IMR-90 (cell line): ENCODE measurements around the gene MTRFR. TPM values are rescaled to one million over a fixed set of nuclear protein-coding genes. Genes with fewer than 3 reads are reported as not detected.
A peak's percentile ranks its signal among the peaks of the same experiment; 100 is the strongest.

ENCODE experiments used
- ATAC-seq: fragments of 200-7000 bp; cut with Tn5 transposase; 2 replicates; pipeline ENCODE4 v1.9.1; 2020; ENCODE audit warnings: low read depth, mild to moderate bottlenecking, moderate library complexity
- BruUV-seq: library from RNA; stranded (reverse); fragments of 400-500 nt; replicated peaks from 2 replicates; lab custom pipeline; 2021; lab: Mats Ljungman, UMichigan
- CTCF ChIA-PET: fragments of 300-600 bp; formaldehyde crosslinking; extraction: SDS; loops from one replicate; lab custom pipeline; 2021; ENCODE audit warnings: antibody characterized with exemption; lab: Yijun Ruan, JAX
- POLR2A ChIA-PET: fragments of 300-600 bp; sonication (Branson Sonifier 250); formaldehyde crosslinking; loops from one replicate; lab custom pipeline; 2022; ENCODE audit warnings: antibody characterized with exemption; ENCODE audit not compliant: unreplicated experiment; lab: Charles Lee
- DNase-seq: peaks from one replicate; pipeline ENCODE4 v3.0.0; 2013
- H2AFZ ChIP-seq: replicated peaks from 2 replicates; pipeline ENCODE3; 2013; ENCODE audit warnings: low read length, mild to moderate bottlenecking; ENCODE audit not compliant: poor library complexity
- H2AK5ac ChIP-seq: 2 replicates; pipeline ENCODE4 v1.6.1; 2013; ENCODE audit warnings: low read depth, low read length, inconsistent platforms
- H2AK9ac ChIP-seq: replicated peaks from 2 replicates; pipeline ENCODE3; 2013; ENCODE audit warnings: mild to moderate bottlenecking, low read depth, low read length, moderate library complexity; ENCODE audit not compliant: poor library complexity
- H2BK120ac ChIP-seq: 2 replicates; pipeline ENCODE4 v1.6.1; 2013; ENCODE audit warnings: low read depth, low read length, inconsistent platforms
- H2BK15ac ChIP-seq: 3 replicates; pipeline ENCODE4 v1.6.1; 2013; ENCODE audit warnings: low read depth, low read length, inconsistent platforms
- H2BK20ac ChIP-seq: 2 replicates; pipeline ENCODE4 v1.6.1; 2013; ENCODE audit warnings: low read depth, mild to moderate bottlenecking, inconsistent platforms, low read length, moderate library complexity
- H2BK5ac ChIP-seq: 2 replicates; pipeline ENCODE4 v1.6.1; 2013; ENCODE audit warnings: mild to moderate bottlenecking, low read depth, low read length, inconsistent platforms; ENCODE audit not compliant: poor library complexity, severe bottlenecking
- H3K14ac ChIP-seq: replicated peaks from 2 replicates; pipeline ENCODE4 v1.6.1; 2013; ENCODE audit warnings: low read depth, low read length, inconsistent platforms
- H3K18ac ChIP-seq: 2 replicates; pipeline ENCODE4 v1.6.1; 2013; ENCODE audit warnings: low read depth, low read length, control low read depth
- H3K23ac ChIP-seq: 2 replicates; pipeline ENCODE4 v1.6.1; 2013; ENCODE audit warnings: low read depth, low read length, inconsistent platforms
- H3K27ac ChIP-seq: 2 replicates; pipeline ENCODE4 v1.5.1; 2013; ENCODE audit warnings: mild to moderate bottlenecking, control low read depth, low read length; ENCODE audit not compliant: insufficient read depth
- H3K27me3 ChIP-seq: 2 replicates; pipeline ENCODE4 v1.6.1; 2013; ENCODE audit warnings: low read length; ENCODE audit not compliant: control insufficient read depth, insufficient read depth
- H3K36me3 ChIP-seq: 2 replicates; pipeline ENCODE4 v1.6.1; 2013; ENCODE audit warnings: low read length, mixed read lengths; ENCODE audit not compliant: control insufficient read depth, insufficient read depth
- H3K4ac ChIP-seq: 2 replicates; pipeline ENCODE4 v1.6.1; 2013; ENCODE audit warnings: low read depth, low read length, inconsistent platforms
- H3K4me1 ChIP-seq: 2 replicates; pipeline ENCODE4 v1.6.1; 2013; ENCODE audit warnings: low read length, mixed read lengths; ENCODE audit not compliant: control insufficient read depth, insufficient read depth
- H3K4me2 ChIP-seq: 2 replicates; pipeline ENCODE4 v1.6.1; 2013; ENCODE audit warnings: low read depth, mild to moderate bottlenecking, control low read depth, low read length, moderate library complexity
- H3K4me3 ChIP-seq: 2 replicates; pipeline ENCODE4 v1.5.1; 2013; ENCODE audit warnings: low read depth, mild to moderate bottlenecking, control low read depth, low read length, moderate library complexity; ENCODE audit not compliant: insufficient read depth
- H3K56ac ChIP-seq: 2 replicates; pipeline ENCODE4 v1.6.1; 2013; ENCODE audit warnings: low read length, inconsistent platforms; ENCODE audit not compliant: insufficient read depth; ENCODE audit errors: extremely low read depth
- H3K79me1 ChIP-seq, 2 experiments: 2 replicates each; pipeline ENCODE4 v1.6.1; 2013; ENCODE audit warnings: low read length in 2 of 2, inconsistent platforms in 1 of 2, low read depth in 1 of 2
- H3K9ac ChIP-seq: 2 replicates; pipeline ENCODE4 v1.6.1; 2013; ENCODE audit warnings: low read depth, low read length, control low read depth
- H3K9me1 ChIP-seq: 2 replicates; pipeline ENCODE4 v1.6.1; 2013; ENCODE audit warnings: low read length, inconsistent platforms; ENCODE audit not compliant: insufficient read depth
- H3K9me3 ChIP-seq: 2 replicates; pipeline ENCODE4 v1.6.1; 2013; ENCODE audit warnings: low read length; ENCODE audit not compliant: control insufficient read depth, insufficient read depth
- H4K20me1 ChIP-seq: 2 replicates; pipeline ENCODE4 v1.6.1; 2013; ENCODE audit warnings: low read length, inconsistent platforms; ENCODE audit not compliant: insufficient read depth
- H4K5ac ChIP-seq: 2 replicates; pipeline ENCODE4 v1.6.1; 2013; ENCODE audit warnings: mild to moderate bottlenecking, low read depth, low read length, control low read depth
- H4K8ac ChIP-seq, 2 experiments: 2 replicates each; pipeline ENCODE4 v1.6.1; 2013; ENCODE audit warnings: low read depth in 2 of 2, low read length in 2 of 2, control low read depth in 1 of 2, inconsistent platforms in 1 of 2
- H4K91ac ChIP-seq: 2 replicates; pipeline ENCODE4 v1.6.1; 2013; ENCODE audit warnings: low read depth, low read length, inconsistent platforms; ENCODE audit not compliant: insufficient read depth
- BHLHE40 ChIP-seq: fragments of 150-350 bp; IDR thresholded peaks from 2 replicates; pipeline ENCODE4 v1.6.1; 2016; ENCODE audit warnings: mild to moderate bottlenecking, low read depth, low read length
- CEBPB ChIP-seq: IDR thresholded peaks from 2 replicates; pipeline ENCODE4 v1.6.1; 2012; ENCODE audit warnings: low read depth, low read length, improper control_type of control experiment
- CHD1 ChIP-seq: IDR thresholded peaks from 2 replicates; pipeline ENCODE4 v1.6.1; 2012; ENCODE audit warnings: low read depth, low read length, improper control_type of control experiment
- ELK1 ChIP-seq: fragments of 150-350 bp; IDR thresholded peaks from 2 replicates; pipeline ENCODE4 v1.6.1; 2016; ENCODE audit warnings: low read depth, mild to moderate bottlenecking, low read length, moderate library complexity, borderline replicate concordance
- MAFK ChIP-seq: IDR thresholded peaks from 2 replicates; pipeline ENCODE4 v1.6.1; 2012; ENCODE audit warnings: low read depth, low read length, improper control_type of control experiment
- MAZ ChIP-seq: IDR thresholded peaks from 2 replicates; pipeline ENCODE4 v1.6.1; 2012; ENCODE audit warnings: low read depth, mild to moderate bottlenecking, low read length, improper control_type of control experiment, moderate library complexity, borderline replicate concordance
- NFE2L2 ChIP-seq: fragments of 150-350 bp; IDR thresholded peaks from 2 replicates; pipeline ENCODE4 v1.6.1; 2016; ENCODE audit warnings: low read depth, mild to moderate bottlenecking, low read length
- SMC3 ChIP-seq: fragments of 150-350 bp; IDR thresholded peaks from 2 replicates; pipeline ENCODE4 v1.6.1; 2016; ENCODE audit warnings: low read depth, mild to moderate bottlenecking, antibody characterized with exemption, low read length, moderate library complexity
- WGBS, 2 experiments: methylation state at CpG; one replicate each; pipeline versions ENCODE4 v1.1.5 to v1.1.7; 2013; ENCODE audit warnings: missing lambda C conversion rate in 2 of 2; ENCODE audit not compliant: insufficient read length in 1 of 2; ENCODE audit errors: extremely low coverage in 2 of 2; 5-methylcytosine and 5-hydroxymethylcytosine counted together
- dilution Hi-C: fragments of 300-500 bp; cut with HindIII; formaldehyde crosslinking; loops from one replicate; pipeline ENCODE4 v1.14.3; 2018; ENCODE audit warnings: low sequenced_read_pairs; ENCODE audit not compliant: unreplicated experiment
- in situ Hi-C: fragments of 300-500 bp; cut with MboI; formaldehyde crosslinking; loops from 3 replicates; pipeline ENCODE4 v1.14.3; 2019; ENCODE audit warnings: low sequenced_read_pairs, inconsistent platforms, mixed read lengths
- intact Hi-C: fragments of 100-400 bp; cut with micrococcal nuclease; formaldehyde crosslinking; loops from 2 replicates; pipeline ENCODE4 v1.10.0; 2022
- polyA plus RNA-seq, 3 experiments: library from polyadenylated mRNA; depleted of rRNA; stranded (reverse); fragments of >200 nt; gene quantifications; 2 replicates each; pipeline ENCODE4 v1.2.3, GENCODE V29; 2012; ENCODE audit warnings: low replicate concordance in 1 of 3
- total RNA-seq: library from RNA; depleted of rRNA; stranded (reverse); fragments of >200 nt; gene quantifications from 2 replicates; pipeline ENCODE4 v1.2.3, GENCODE V29; 2012
- TF ChIP-seq, protein P1 (sequence below): fragments of 150-350 bp; IDR thresholded peaks from 2 replicates; pipeline ENCODE4 v1.6.1; 2017; ENCODE audit warnings: mild to moderate bottlenecking, antibody characterized with exemption, low read length, low read depth

MTRFR gene
- total and polyA plus RNA-seq, 2 of the 4 experiments (the other 2 are of a cell fraction), result 8.6 to 10.2 TPM

DNA sequence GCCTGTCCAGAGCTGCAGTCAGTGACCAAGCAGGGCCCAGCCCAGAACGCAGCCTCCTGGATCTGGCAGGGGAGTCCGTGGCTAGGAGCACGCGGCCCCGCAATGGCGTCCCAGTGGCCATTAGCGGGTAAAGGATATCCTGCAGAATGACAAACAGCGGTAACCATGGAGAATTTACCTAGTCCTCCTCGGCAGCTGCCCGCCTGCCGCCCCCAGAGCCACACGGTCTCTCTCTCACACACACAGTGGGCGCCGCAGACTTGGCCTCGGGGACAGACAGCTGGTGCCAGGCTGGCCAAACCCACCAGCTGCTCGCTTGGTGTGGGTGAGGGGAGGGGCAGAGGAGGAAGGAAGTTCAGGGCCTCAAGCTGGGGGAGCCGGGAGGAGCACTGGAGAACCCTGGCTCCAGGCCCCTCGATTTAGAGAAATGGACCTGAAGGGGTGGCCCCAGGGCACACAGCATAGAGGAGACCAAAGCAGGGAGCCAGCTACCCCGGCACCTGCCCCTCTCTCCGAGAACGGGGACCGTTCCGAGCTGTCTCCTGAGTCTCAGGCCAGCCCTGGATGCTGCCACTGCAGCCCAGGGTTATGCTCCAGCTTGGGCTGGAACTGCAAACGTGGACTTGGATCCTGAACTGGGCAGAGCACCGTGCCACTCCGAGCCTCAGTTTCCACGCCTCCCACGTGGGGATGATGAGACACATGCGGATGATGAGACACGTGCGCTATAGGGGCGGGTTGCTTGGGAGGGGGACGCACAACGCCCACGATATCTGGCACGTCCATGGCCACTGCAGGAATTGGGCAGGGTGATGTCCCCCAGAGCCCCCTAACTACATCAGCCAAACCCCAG is 35.0 kb downstream of the MTRFR start:
- H4K20me1 ChIP-seq, result peaks cover 55% of the 10 kb centered on the region
- no peaks in the 10 kb centered on the region for H3K27me3 ChIP-seq
- 0 out of 2 replicates have a peak overlapping the region, but pooled peaks have one; percentile 5 for H3K27ac ChIP-seq
- H2AK5ac ChIP-seq, result peak overlapping the region; percentile 94; the same call in 1 of the 2 replicates
- peaks cover 12 to 54% of the 10 kb centered on the region in 2 experiments; a peak in 2 of 4 replicates for H3K79me1 ChIP-seq
- peaks cover 17% of the 10 kb centered on the region for H3K4me1 ChIP-seq
- H4K91ac ChIP-seq, result no peak overlapping the region
- peaks cover 18% of the 10 kb centered on the region for H3K9me1 ChIP-seq
- no peak overlapping the region for H2BK5ac ChIP-seq
- no peak overlapping the region for H3K56ac ChIP-seq
- H3K9ac ChIP-seq, result no peak overlapping the region
- no peaks in the 10 kb centered on the region for H3K9me3 ChIP-seq
- no peak overlapping the region for H3K4me3 ChIP-seq
- H3K14ac ChIP-seq, result no peak overlapping the region
- ChIA-PET CTCF (no interaction called here), POLR2A (no interaction called here)
- no TSS peak for BruUV-seq
- WGBS, 2 experiments, result 72% methylated on average over 24 of the region's 36 CpGs; no CpG with 5 or more reads in 1 of the 2 experiments
- no peak overlapping the region; the same call in 1 of the 2 replicates for H3K4me2 ChIP-seq
- no peak overlapping the region for H2BK20ac ChIP-seq
- in situ Hi-C loops (no loop called here), dilution Hi-C loops (no loop called here), intact Hi-C loops (no loop called here)
- H2BK120ac ChIP-seq, result no peak overlapping the region
- H3K18ac ChIP-seq, result no peak overlapping the region
- H2AFZ ChIP-seq, result peak overlapping the region; percentile 23
- TF ChIP-seq BHLHE40, result no peak
- TF ChIP-seq NFE2L2, result no peak
- TF ChIP-seq MAFK, result no peak
- no peak for TF ChIP-seq MAZ
- TF ChIP-seq SMC3, result no peak
- TF ChIP-seq CHD1, result no peak
- no peak for TF ChIP-seq CEBPB
- no peak for TF ChIP-seq ELK1
- TF ChIP-seq, protein P1, sequence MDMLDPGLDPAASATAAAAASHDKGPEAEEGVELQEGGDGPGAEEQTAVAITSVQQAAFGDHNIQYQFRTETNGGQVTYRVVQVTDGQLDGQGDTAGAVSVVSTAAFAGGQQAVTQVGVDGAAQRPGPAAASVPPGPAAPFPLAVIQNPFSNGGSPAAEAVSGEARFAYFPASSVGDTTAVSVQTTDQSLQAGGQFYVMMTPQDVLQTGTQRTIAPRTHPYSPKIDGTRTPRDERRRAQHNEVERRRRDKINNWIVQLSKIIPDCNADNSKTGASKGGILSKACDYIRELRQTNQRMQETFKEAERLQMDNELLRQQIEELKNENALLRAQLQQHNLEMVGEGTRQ, result no peak
- DNase-seq (no peak), ATAC-seq (no peak)
- H2AK9ac ChIP-seq, result peak overlapping the region; percentile 4
- peak overlapping the region in 1 of 2 experiments; percentile 1; a peak in 1 of 4 replicates for H4K8ac ChIP-seq
- H2BK15ac ChIP-seq, result no peak overlapping the region
- H3K23ac ChIP-seq, result 0 out of 2 replicates have a peak overlapping the region, but pooled peaks have one; percentile 54
- no peak overlapping the region for H4K5ac ChIP-seq
- H3K4ac ChIP-seq, result peak overlapping the region; percentile 96
- H3K36me3 ChIP-seq, result peaks cover 34% of the 10 kb centered on the region
